GM12878 (cell line): ENCODE measurements around the gene GTF3C1. TPM values are rescaled to one million over a fixed set of nuclear protein-coding genes. Genes with fewer than 3 reads are reported as not detected.

Experiments
- CHD4 ChIP-seq: fragments of 200-600 bp; sonication (generic); IDR thresholded peaks from 2 replicates; pipeline ENCODE4 v1.6.1; 2016; ENCODE audit warnings: mild to moderate bottlenecking
- EED ChIP-seq: sonication (generic); IDR thresholded peaks from 2 replicates; pipeline ENCODE4 v1.6.1; 2016; ENCODE audit warnings: antibody characterized with exemption, low read depth
- HCFC1 ChIP-seq: fragments of 150-350 bp; IDR thresholded peaks from 2 replicates; pipeline ENCODE4 v1.6.1; 2014; ENCODE audit warnings: low read length
- MEF2A ChIP-seq: IDR thresholded peaks from 2 replicates; pipeline ENCODE4 v1.6.1; 2011; ENCODE audit warnings: low read depth, mild to moderate bottlenecking, low read length, moderate library complexity; ENCODE audit not compliant: insufficient read depth
- MTA2 ChIP-seq: fragments of 450-650 bp; IDR thresholded peaks from 2 replicates; pipeline ENCODE4 v1.6.1; 2016; ENCODE audit warnings: low read depth, mild to moderate bottlenecking, moderate library complexity
- PML ChIP-seq: IDR thresholded peaks from 2 replicates; pipeline ENCODE4 v1.6.1; 2012; ENCODE audit warnings: low read length, inconsistent platforms
- POLR2AphosphoS2 ChIP-seq: IDR thresholded peaks from 2 replicates; pipeline ENCODE4 v1.6.1; 2011; ENCODE audit warnings: low read depth, mild to moderate bottlenecking, low read length, improper control_type of control experiment, moderate library complexity
- RAD21 ChIP-seq: IDR thresholded peaks from 2 replicates; pipeline ENCODE4 v1.6.1; 2011; ENCODE audit warnings: mild to moderate bottlenecking, low read depth, low read length, moderate library complexity; ENCODE audit not compliant: insufficient read depth
- SPI1 ChIP-seq: IDR thresholded peaks from 2 replicates; pipeline ENCODE4 v1.6.1; 2011; ENCODE audit warnings: low read depth, mild to moderate bottlenecking, low read length, moderate library complexity, borderline replicate concordance; ENCODE audit not compliant: insufficient read depth
- SREBF2 ChIP-seq: IDR thresholded peaks from 2 replicates; pipeline ENCODE4 v1.6.1; 2012; ENCODE audit warnings: mild to moderate bottlenecking, low read length
- ZNF24 ChIP-seq: fragments of 450-650 bp; IDR thresholded peaks from 2 replicates; pipeline ENCODE4 v1.6.1; 2017; ENCODE audit warnings: antibody characterized with exemption, mild to moderate bottlenecking
- ZNF384 ChIP-seq: IDR thresholded peaks from 2 replicates; pipeline ENCODE4 v1.6.1; 2012; ENCODE audit warnings: low read depth, mild to moderate bottlenecking, low read length, improper control_type of control experiment, borderline replicate concordance
- polyA plus RNA-seq, 11 experiments: library from polyadenylated mRNA; depleted of rRNA in 4 of 11; unstranded in 6 of 11; stranded (reverse) in 5 of 11; fragments of >200 nt; fragmentation: Nextera tagmentation in 4 of 11; fragmentation: Illumina TruSeq in 1 of 11; extraction: Ambion mirVana in 4 of 11; extraction: Trizol in 1 of 11; gene quantifications; 1 replicate in 1 of 11; 2 replicates in 10 of 11; pipeline versions ENCODE4 v1.2.1 to v1.2.3, GENCODE V29; 2011 to 2016; ENCODE audit warnings: inconsistent platforms in 2 of 11, missing spikeins in 2 of 11, low read depth in 1 of 11
- total RNA-seq, 4 experiments: library from RNA; depleted of rRNA in 3 of 4; stranded (reverse); fragments of >200 nt in 3 of 4; fragmentation: Illumina TruSeq in 1 of 4; extraction: Trizol in 1 of 4; gene quantifications; 2 replicates each; pipeline versions ENCODE4 v1.2.1 to v1.2.3, GENCODE V29; 2013 to 2021
- TF ChIP-seq, protein P1 (sequence below): IDR thresholded peaks from 2 replicates; pipeline ENCODE4 v1.6.1; 2011; ENCODE audit warnings: borderline replicate concordance, low read depth, mild to moderate bottlenecking, moderate library complexity, low read length; ENCODE audit not compliant: insufficient read depth, poor library complexity, severe bottlenecking
- TF ChIP-seq, protein P2 (sequence below), 3 experiments: IDR thresholded peaks in 2 of 3; conservative IDR thresholded peaks in 1 of 3; 2 replicates each; pipeline ENCODE4 v1.5.1; 2011; ENCODE audit warnings: low read depth in 3 of 3, low read length in 3 of 3, mild to moderate bottlenecking in 3 of 3, control low read depth in 2 of 3, moderate library complexity in 2 of 3, inconsistent platforms in 1 of 3, mixed read lengths in 1 of 3; ENCODE audit not compliant: control insufficient read depth in 2 of 3, insufficient read depth in 1 of 3; ENCODE audit errors: extremely low read depth in 1 of 3
- TF ChIP-seq, protein P3 (sequence below): fragments of 150-350 bp; IDR thresholded peaks from 2 replicates; pipeline ENCODE4 v1.6.1; 2014; ENCODE audit warnings: mild to moderate bottlenecking, low read depth, low read length
- TF ChIP-seq, protein P4 (sequence below): fragments of 450-650 bp; formaldehyde crosslinking; IDR thresholded peaks from 2 replicates; pipeline ENCODE4 v1.4.0; 2022; ENCODE audit warnings: mild to moderate bottlenecking, moderate library complexity
- TF ChIP-seq, protein P5 (sequence below): IDR thresholded peaks from 2 replicates; pipeline ENCODE4 v1.6.1; 2011; ENCODE audit warnings: borderline replicate concordance, low read depth, mild to moderate bottlenecking, moderate library complexity, mixed read lengths, low read length; ENCODE audit not compliant: insufficient read depth; ENCODE audit errors: extremely low read length
- TF ChIP-seq, protein P6 (sequence below): IDR thresholded peaks from 2 replicates; pipeline ENCODE4 v1.6.1; 2011; ENCODE audit warnings: mild to moderate bottlenecking, low read depth, low read length, moderate library complexity; ENCODE audit not compliant: insufficient replicate concordance

GTF3C1 gene
- total and polyA plus RNA-seq, 10 of the 15 experiments (the other 5 are each of a cell fraction or from before 2014, with no cell fraction given), result 0.98 to 60.9 (median 34.3) TPM

DNA sequence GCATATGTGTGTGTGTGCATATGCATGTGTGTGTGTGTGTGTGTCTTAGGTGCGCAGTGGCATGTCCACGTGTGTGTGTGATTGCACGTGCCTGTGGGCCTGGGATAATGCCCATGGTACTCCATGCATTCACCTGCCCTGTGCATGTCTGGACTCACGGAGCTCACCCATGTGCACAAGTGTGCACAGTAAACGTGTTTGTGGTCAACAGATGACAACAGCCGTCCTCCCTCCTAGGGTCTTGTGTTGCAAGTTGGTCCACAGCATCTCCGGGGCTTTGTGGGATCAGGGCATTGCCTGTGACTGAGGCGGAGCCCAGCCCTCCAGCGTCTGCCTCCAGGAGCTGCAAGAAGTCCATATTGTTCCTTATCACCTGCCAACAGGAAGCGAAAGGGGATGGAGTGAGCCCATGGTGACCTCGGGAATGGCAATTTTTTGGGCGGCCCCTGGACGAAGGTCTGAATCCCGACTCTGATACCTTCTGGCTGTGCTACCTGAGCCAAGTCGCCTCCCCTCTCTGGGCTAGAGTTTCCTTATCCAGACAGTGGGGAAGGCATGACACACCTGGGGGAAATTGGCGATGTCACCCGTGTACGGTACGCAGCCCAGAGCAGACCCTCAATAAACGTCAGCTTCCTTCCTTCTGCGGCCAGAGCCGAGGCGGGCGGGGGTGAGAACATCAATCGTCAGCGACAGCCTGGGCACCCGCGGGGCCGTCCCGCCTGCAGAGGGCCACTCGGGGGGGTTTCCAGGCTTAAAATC is 100.1 kb downstream of the GTF3C1 start (continued):
- TF ChIP-seq SPI1, result peak; percentile 20; the same call in 1 of the 2 replicates
- TF ChIP-seq, protein P1, sequence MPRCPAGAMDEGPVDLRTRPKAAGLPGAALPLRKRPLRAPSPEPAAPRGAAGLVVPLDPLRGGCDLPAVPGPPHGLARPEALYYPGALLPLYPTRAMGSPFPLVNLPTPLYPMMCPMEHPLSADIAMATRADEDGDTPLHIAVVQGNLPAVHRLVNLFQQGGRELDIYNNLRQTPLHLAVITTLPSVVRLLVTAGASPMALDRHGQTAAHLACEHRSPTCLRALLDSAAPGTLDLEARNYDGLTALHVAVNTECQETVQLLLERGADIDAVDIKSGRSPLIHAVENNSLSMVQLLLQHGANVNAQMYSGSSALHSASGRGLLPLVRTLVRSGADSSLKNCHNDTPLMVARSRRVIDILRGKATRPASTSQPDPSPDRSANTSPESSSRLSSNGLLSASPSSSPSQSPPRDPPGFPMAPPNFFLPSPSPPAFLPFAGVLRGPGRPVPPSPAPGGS, result peak; percentile 98
- no peak for TF ChIP-seq HCFC1
- 0 out of 2 replicates have a peak, but pooled peaks have one; percentile 35 for TF ChIP-seq ZNF24
- TF ChIP-seq, protein P2, sequence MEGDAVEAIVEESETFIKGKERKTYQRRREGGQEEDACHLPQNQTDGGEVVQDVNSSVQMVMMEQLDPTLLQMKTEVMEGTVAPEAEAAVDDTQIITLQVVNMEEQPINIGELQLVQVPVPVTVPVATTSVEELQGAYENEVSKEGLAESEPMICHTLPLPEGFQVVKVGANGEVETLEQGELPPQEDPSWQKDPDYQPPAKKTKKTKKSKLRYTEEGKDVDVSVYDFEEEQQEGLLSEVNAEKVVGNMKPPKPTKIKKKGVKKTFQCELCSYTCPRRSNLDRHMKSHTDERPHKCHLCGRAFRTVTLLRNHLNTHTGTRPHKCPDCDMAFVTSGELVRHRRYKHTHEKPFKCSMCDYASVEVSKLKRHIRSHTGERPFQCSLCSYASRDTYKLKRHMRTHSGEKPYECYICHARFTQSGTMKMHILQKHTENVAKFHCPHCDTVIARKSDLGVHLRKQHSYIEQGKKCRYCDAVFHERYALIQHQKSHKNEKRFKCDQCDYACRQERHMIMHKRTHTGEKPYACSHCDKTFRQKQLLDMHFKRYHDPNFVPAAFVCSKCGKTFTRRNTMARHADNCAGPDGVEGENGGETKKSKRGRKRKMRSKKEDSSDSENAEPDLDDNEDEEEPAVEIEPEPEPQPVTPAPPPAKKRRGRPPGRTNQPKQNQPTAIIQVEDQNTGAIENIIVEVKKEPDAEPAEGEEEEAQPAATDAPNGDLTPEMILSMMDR (IDR thresholded peaks at IDR 0.05 in 2 of 3, conservative IDR thresholded peaks at IDR 0.05 in 1 of 3; ENCODE audit: control insufficient read depth in 2 of 3, extremely low read depth in 1 of 3, insufficient read depth in 1 of 3, low read depth in 3 of 3, low read length in 3 of 3), result no peak
- TF ChIP-seq, protein P3, sequence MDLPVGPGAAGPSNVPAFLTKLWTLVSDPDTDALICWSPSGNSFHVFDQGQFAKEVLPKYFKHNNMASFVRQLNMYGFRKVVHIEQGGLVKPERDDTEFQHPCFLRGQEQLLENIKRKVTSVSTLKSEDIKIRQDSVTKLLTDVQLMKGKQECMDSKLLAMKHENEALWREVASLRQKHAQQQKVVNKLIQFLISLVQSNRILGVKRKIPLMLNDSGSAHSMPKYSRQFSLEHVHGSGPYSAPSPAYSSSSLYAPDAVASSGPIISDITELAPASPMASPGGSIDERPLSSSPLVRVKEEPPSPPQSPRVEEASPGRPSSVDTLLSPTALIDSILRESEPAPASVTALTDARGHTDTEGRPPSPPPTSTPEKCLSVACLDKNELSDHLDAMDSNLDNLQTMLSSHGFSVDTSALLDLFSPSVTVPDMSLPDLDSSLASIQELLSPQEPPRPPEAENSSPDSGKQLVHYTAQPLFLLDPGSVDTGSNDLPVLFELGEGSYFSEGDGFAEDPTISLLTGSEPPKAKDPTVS, result no peak
- peak; percentile 72 for TF ChIP-seq MTA2
- TF ChIP-seq CHD4, result no peak
- TF ChIP-seq RAD21, result 0 out of 2 replicates have a peak, but pooled peaks have one; percentile 1
- no peak for TF ChIP-seq SREBF2
- TF ChIP-seq EED, result peak; percentile 66; the same call in 1 of the 2 replicates
- 0 out of 2 replicates have a peak, but pooled peaks have one; percentile 55 for TF ChIP-seq MEF2A
- TF ChIP-seq, protein P4, sequence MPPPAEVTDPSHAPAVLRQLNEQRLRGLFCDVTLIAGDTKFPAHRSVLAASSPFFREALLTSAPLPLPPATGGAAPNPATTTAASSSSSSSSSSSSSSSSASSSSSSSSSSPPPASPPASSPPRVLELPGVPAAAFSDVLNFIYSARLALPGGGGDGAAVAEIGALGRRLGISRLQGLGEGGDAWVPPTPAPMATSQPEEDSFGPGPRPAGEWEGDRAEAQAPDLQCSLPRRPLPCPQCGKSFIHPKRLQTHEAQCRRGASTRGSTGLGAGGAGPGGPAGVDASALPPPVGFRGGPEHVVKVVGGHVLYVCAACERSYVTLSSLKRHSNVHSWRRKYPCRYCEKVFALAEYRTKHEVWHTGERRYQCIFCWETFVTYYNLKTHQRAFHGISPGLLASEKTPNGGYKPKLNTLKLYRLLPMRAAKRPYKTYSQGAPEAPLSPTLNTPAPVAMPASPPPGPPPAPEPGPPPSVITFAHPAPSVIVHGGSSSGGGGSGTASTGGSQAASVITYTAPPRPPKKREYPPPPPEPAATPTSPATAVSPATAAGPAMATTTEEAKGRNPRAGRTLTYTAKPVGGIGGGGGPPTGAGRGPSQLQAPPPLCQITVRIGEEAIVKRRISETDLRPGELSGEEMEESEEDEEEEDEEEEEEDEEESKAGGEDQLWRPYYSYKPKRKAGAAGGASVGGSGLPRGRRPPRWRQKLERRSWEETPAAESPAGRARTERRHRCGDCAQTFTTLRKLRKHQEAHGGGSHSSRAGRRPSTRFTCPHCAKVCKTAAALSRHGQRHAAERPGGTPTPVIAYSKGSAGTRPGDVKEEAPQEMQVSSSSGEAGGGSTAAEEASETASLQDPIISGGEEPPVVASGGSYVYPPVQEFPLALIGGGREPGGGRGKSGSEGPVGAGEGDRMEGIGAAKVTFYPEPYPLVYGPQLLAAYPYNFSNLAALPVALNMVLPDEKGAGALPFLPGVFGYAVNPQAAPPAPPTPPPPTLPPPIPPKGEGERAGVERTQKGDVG (CRISPR knock-in tag), result no peak; the same call in 1 of the 2 replicates
- TF ChIP-seq, protein P5, sequence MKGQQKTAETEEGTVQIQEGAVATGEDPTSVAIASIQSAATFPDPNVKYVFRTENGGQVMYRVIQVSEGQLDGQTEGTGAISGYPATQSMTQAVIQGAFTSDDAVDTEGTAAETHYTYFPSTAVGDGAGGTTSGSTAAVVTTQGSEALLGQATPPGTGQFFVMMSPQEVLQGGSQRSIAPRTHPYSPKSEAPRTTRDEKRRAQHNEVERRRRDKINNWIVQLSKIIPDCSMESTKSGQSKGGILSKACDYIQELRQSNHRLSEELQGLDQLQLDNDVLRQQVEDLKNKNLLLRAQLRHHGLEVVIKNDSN, result no peak
- TF ChIP-seq, protein P6, sequence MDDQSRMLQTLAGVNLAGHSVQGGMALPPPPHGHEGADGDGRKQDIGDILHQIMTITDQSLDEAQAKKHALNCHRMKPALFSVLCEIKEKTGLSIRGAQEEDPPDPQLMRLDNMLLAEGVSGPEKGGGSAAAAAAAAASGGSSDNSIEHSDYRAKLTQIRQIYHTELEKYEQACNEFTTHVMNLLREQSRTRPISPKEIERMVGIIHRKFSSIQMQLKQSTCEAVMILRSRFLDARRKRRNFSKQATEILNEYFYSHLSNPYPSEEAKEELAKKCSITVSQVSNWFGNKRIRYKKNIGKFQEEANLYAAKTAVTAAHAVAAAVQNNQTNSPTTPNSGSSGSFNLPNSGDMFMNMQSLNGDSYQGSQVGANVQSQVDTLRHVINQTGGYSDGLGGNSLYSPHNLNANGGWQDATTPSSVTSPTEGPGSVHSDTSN, result peak; percentile 82
- peak; percentile 68 for TF ChIP-seq POLR2AphosphoS2
- TF ChIP-seq ZNF384, result no peak
- TF ChIP-seq PML, result no peak
